ENCODE data around the gene FCRL6.

The FCRL6 gene

GRCh38 chr1:159791031-159791430 lies 11.1 kb upstream of the FCRL6 start:
- Histone ChIP-seq H3K36me3 (0 out of 22 replicates have a peak, but pooled peaks cover 0 to 12% (median 0%) of the 10 kb centered on the region in 11 experiments), H3K4me3 (no peak overlapping the region), H3K4me1 (0 out of 20 replicates have a peak, but pooled peaks cover 0 to 7% (median 0%) of the 10 kb centered on the region in 10 experiments), H3K9me3 (replicated peaks in 1 of 11) (no peaks in the 10 kb centered on the region), H3K4me2 (no peak overlapping the region), H3K9ac (no peak overlapping the region), H3K27ac (no peak overlapping the region), H4K20me1 (no peaks in the 10 kb centered on the region), H3K27me3 (no peaks in the 10 kb centered on the region)
- no peak for TF ChIP-seq Cebpa-rat (IDR thresholded peaks at IDR 0.05)

DNA sequence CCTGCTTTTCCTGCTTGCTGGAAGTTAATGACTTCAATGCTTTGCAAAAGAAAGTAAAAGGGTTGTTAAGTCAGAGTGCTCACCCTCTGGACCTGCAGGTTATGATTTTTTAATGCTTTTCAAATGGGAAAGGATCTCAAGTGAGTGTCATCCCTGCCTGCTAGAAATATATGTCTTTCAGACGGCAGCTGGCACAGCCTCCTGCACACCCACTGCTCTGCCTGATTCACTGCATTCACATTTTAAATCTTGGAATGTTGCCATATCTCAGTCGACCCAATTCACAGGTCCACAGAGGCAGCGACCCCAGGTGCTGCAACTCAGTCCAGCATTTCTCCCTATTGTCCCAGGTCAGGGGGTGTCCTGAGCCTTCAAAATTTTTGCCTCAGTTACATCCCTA lies 10.7 kb upstream of the FCRL6 start:
- Histone ChIP-seq H3K4me3 (no peak overlapping the region), H3K4me2 (no peak overlapping the region), H3K4me1 (0 out of 20 replicates have a peak, but pooled peaks cover 0 to 7% (median 0%) of the 10 kb centered on the region in 10 experiments), H4K20me1 (no peaks in the 10 kb centered on the region), H3K27me3 (no peaks in the 10 kb centered on the region), H3K27ac (no peak overlapping the region), H3K9ac (no peak overlapping the region), H3K9me3 (replicated peaks in 1 of 11) (no peaks in the 10 kb centered on the region), H3K36me3 (0 out of 22 replicates have a peak, but pooled peaks cover 0 to 13% (median 0%) of the 10 kb centered on the region in 11 experiments)
- no peak for TF ChIP-seq Cebpa-rat (IDR thresholded peaks at IDR 0.05)

GRCh38 chr1:159795534-159795933 lies 6.6 kb upstream of the FCRL6 start:
- Histone ChIP-seq H3K9me3 (replicated peaks in 1 of 11) (no peaks in the 10 kb centered on the region), H3K9ac (no peak overlapping the region), H3K4me2 (no peak overlapping the region), H3K4me1 (peaks cover 18 to 26% (median 20%) of the 10 kb centered on the region in 10 experiments), H3K4me3 (no peak overlapping the region), H3K27ac (no peak overlapping the region), H3K27me3 (no peaks in the 10 kb centered on the region), H4K20me1 (no peaks in the 10 kb centered on the region; a peak in 1 of 22 replicates), H3K36me3 (0 out of 22 replicates have a peak, but pooled peaks cover 0 to 13% (median 0%) of the 10 kb centered on the region in 11 experiments)
- TF ChIP-seq Cebpa-rat (IDR thresholded peaks at IDR 0.05): no peak

DNA sequence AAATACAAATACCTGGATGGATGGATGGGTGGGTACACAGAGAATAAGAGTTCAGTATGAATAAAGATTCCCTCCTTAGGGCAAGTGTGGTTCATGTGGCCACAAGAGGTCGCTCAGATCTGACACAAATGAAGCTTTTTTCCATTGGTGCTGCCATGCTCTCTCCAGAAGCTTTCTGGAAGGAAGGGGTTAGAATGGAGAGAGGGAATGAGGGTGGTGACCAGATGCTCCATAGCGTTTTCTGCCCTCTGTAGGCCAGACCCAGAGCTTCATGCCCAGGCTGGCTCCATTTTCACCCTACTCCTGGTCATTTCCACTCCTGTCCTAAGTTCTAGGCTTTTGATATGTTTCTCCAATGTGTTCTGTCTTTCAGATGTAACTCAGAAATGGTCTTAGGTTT lies 3.3 kb upstream of the FCRL6 start:
- Histone ChIP-seq H3K4me1 (peaks cover 23 to 53% (median 36%) of the 10 kb centered on the region in 10 experiments), H3K27me3 (no peaks in the 10 kb centered on the region), H3K36me3 (0 out of 22 replicates have a peak, but pooled peaks cover 0 to 13% (median 0%) of the 10 kb centered on the region in 11 experiments), H3K9me3 (replicated peaks in 1 of 11) (no peaks in the 10 kb centered on the region), H3K27ac (peak overlapping the region in 2 of 11 experiments; percentile 39 to 41; a peak in 3 of 22 replicates), H3K4me3 (no peak overlapping the region), H3K4me2 (peak overlapping the region; percentile 60 to 83 (median 74); a peak in 21 of 22 replicates), H4K20me1 (no peaks in the 10 kb centered on the region; a peak in 1 of 22 replicates), H3K9ac (0 out of 22 replicates have a peak overlapping the region, but pooled peaks of 1 of the 11 experiments have one; percentile 13)
- no peak for TF ChIP-seq Cebpa-rat (IDR thresholded peaks at IDR 0.05)

DNA sequence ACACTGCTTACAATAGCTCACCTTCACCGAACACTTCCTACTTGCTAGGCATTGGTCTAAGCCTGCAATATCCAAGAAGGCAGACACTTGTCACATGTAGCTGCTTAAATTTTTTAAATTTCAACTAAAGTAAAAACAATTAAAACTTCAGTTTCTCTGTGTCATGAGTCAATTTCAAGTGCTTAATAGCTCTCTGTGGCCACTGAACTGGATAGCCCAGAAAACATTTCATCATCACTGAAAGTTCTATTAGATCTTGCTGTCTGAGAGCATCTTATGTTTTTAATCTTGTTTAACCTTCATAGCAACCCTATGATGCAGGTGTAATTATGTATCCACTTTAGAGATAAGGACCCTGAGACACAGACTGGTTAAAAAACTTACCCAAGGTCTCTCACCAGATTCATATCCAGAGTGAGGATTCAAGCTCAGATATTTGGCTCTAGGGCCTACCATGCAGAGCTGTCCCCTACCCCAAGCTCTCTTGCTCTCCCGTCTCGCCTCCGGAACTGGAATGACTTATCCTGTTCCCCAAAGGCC lies 2.6 kb upstream of the FCRL6 start:
- H3K4me1 ChIP-seq: peaks cover 23 to 58% (median 36%) of the 10 kb centered on the region in 10 experiments
- no peaks in the 10 kb centered on the region for H3K9me3 ChIP-seq (replicated peaks in 1 of 11)

GRCh38 chr1:159800177-159800930 lies 1.8 kb upstream of the FCRL6 start:
- H3K4me2 ChIP-seq: peak overlapping the region; percentile 60 to 83 (median 74)
- no peaks in the 10 kb centered on the region; a peak in 1 of 22 replicates for H4K20me1 ChIP-seq
- no peaks in the 10 kb centered on the region for H3K27me3 ChIP-seq
- no peaks in the 10 kb centered on the region for H3K9me3 ChIP-seq (replicated peaks in 1 of 11)
- no peak overlapping the region for H3K9ac ChIP-seq
- H3K36me3 ChIP-seq: 0 out of 22 replicates have a peak, but pooled peaks cover 0 to 7% (median 0%) of the 10 kb centered on the region in 11 experiments
- H3K4me1 ChIP-seq: peaks cover 23 to 60% (median 36%) of the 10 kb centered on the region in 10 experiments
- H3K27ac ChIP-seq: peak overlapping the region in 5 of 11 experiments; percentile 7 to 41 (median 30); a peak in 4 of 22 replicates
- no peak for TF ChIP-seq Cebpa-rat (IDR thresholded peaks at IDR 0.05)
- no peak overlapping the region for H3K4me3 ChIP-seq

More for the DNA sequence above, 2.6 kb upstream of the FCRL6 start:
- H3K36me3 ChIP-seq: 0 out of 22 replicates have a peak, but pooled peaks cover 0 to 11% (median 0%) of the 10 kb centered on the region in 11 experiments
- H3K27me3 ChIP-seq: no peaks in the 10 kb centered on the region
- H3K4me2 ChIP-seq: peak overlapping the region; percentile 60 to 83 (median 74)
- peak overlapping the region in 5 of 11 experiments; percentile 7 to 41 (median 30); a peak in 6 of 22 replicates for H3K27ac ChIP-seq
- no peak for TF ChIP-seq Cebpa-rat (IDR thresholded peaks at IDR 0.05)
- H3K9ac ChIP-seq: 0 out of 22 replicates have a peak overlapping the region, but pooled peaks of 1 of the 11 experiments have one; percentile 13
- H3K4me3 ChIP-seq: no peak overlapping the region
- H4K20me1 ChIP-seq: no peaks in the 10 kb centered on the region; a peak in 1 of 22 replicates

DNA sequence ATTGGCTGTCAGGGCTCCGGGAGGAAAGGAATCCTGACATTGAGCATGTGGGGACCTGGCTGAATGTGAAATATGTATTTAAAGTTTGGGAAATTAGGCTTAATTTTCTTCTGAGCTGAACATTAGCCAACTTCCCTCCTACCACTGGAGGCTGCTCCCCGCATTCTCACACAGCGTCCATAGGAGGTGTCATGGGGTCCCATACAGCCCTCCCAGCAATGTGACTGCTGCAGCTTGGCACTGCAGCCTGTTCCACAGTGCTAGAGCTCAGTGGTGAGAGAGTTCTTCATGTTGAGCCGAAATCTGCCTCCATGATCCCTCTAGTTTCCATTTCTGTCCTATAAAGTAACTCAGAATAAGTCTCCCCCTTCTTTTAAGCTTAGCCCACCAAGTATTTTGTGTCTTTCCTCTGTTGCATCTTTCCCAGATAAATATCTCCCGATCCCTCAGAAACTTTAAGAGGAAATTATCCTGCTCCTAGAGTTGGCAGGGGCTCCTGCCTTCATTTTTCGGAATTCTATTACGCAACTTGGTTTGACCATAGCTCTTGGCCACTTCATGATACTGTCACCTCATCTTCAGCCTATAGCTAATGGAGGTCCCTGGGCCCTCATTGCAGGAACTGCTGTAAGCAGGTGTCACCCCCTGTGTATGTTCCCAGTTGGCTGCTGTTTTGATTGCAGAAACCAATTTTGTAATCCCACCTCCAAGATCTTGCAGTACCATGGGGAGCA lies 2.0 kb downstream of the FCRL6 start:
- Histone ChIP-seq H3K27ac (no peak overlapping the region), H3K36me3 (peaks cover 0 to 10% (median 0%) of the 10 kb centered on the region in 11 experiments; a peak in 4 of 22 replicates), H3K4me3 (no peak overlapping the region), H3K9me3 (replicated peaks in 1 of 11) (no peaks in the 10 kb centered on the region), H3K27me3 (no peaks in the 10 kb centered on the region), H3K9ac (no peak overlapping the region), H3K4me1 (peaks cover 19 to 64% (median 30%) of the 10 kb centered on the region in 10 experiments), H3K4me2 (peak overlapping the region in 3 of 11 experiments; percentile 16 to 82 (median 65); a peak in 5 of 22 replicates), H4K20me1 (peaks cover 0 to 7% (median 0%) of the 10 kb centered on the region in 11 experiments; a peak in 3 of 22 replicates)
- peak in 5 of 11 experiments; percentile 11 to 68 (median 34); a peak in 6 of 22 replicates for TF ChIP-seq Cebpa-rat (IDR thresholded peaks at IDR 0.05)

GRCh38 chr1:159804924-159805323 lies 2.8 kb downstream of the FCRL6 start:
- no peak overlapping the region for H3K9ac ChIP-seq
- no peak overlapping the region for H3K4me3 ChIP-seq
- peaks cover 11 to 56% (median 22%) of the 10 kb centered on the region in 10 experiments for H3K4me1 ChIP-seq
- H3K4me2 ChIP-seq: no peak overlapping the region
- peaks cover 0 to 18% (median 0%) of the 10 kb centered on the region in 11 experiments; a peak in 4 of 22 replicates for H3K36me3 ChIP-seq
- peaks cover 0 to 15% (median 0%) of the 10 kb centered on the region in 11 experiments; a peak in 3 of 22 replicates for H4K20me1 ChIP-seq
- no peak overlapping the region for H3K27ac ChIP-seq
- H3K9me3 ChIP-seq (replicated peaks in 1 of 11): no peaks in the 10 kb centered on the region
- no peaks in the 10 kb centered on the region for H3K27me3 ChIP-seq
- TF ChIP-seq Cebpa-rat (IDR thresholded peaks at IDR 0.05): no peak
